ENCODE data around the gene POLR3H.

GRCh38 chr22:41532908-41533825 lies 11.1 kb downstream of the POLR3H start:
- TF ChIP-seq CTCF (IDR thresholded peaks at IDR 0.05) = peak; percentile 76
- TF ChIP-seq EZH2 (IDR thresholded peaks at IDR 0.05) = no peak
